22Rv1 (cell line): Measurements from ENCODE around the gene FAM222A.

Experiments used
- H3K27ac ChIP-seq: fragments of 450-650 bp; 2 replicates; pipeline ENCODE4 v1.5.1; 2017
- CTCF ChIP-seq: fragments of 450-650 bp; IDR thresholded peaks from 2 replicates; pipeline ENCODE4 v1.5.1; 2017; ENCODE audit warnings: mild to moderate bottlenecking
- ZFX ChIP-seq: fragments of 450-650 bp; IDR thresholded peaks from 2 replicates; pipeline ENCODE4 v1.6.1; 2017; ENCODE audit warnings: antibody characterized with exemption, borderline replicate concordance

FAM222A gene

GRCh38 chr12:109752117-109753053 lies 38.8 kb downstream of the FAM222A start:
- TF ChIP-seq ZFX, result no peak
- no peak overlapping the region for H3K27ac ChIP-seq

- no peak overlapping the region for H3K27ac ChIP-seq
- TF ChIP-seq CTCF (no peak), ZFX (no peak)
These were observed 39.4 kb downstream of the FAM222A start for GRCh38 chr12:109753054-109753401.

- H3K27ac ChIP-seq, result peak overlapping the region; percentile 5; the same call in 1 of the 2 replicates
These were observed 40.3 kb downstream of the FAM222A start for GRCh38 chr12:109753959-109754358.

GRCh38 chr12:109756457-109756856 lies 42.8 kb downstream of the FAM222A start:
- TF ChIP-seq CTCF (no peak), ZFX (no peak)
- no peak overlapping the region for H3K27ac ChIP-seq

More at GRCh38 chr12:109753959-109754358, 40.3 kb downstream of the FAM222A start:
- TF ChIP-seq ZFX (no peak), CTCF (no peak)

GRCh38 chr12:109757671-109758265 lies 44.1 kb downstream of the FAM222A start:
- TF ChIP-seq CTCF (no peak), ZFX (no peak)
- no peak overlapping the region for H3K27ac ChIP-seq

- no peak overlapping the region for H3K27ac ChIP-seq
- no peak for TF ChIP-seq ZFX
- no peak for TF ChIP-seq CTCF
These were observed 45.1 kb downstream of the FAM222A start for GRCh38 chr12:109758426-109759420.

GRCh38 chr12:109759595-109759994 lies 46.0 kb downstream of the FAM222A start:
- no peak for TF ChIP-seq CTCF
- TF ChIP-seq ZFX, result no peak
- no peak overlapping the region for H3K27ac ChIP-seq
